Prostate gland (tissue), 2 donors: ENCODE data around the gene STIM1. TPM values are rescaled to one million over a fixed set of nuclear protein-coding genes. Genes with fewer than 3 reads are reported as not detected.

Source experiments
- DNase-seq: peaks from one replicate; pipeline ENCODE4 v3.0.0-alpha.2; 2019; ENCODE audit warnings: low spot score
- H3K27ac ChIP-seq, 2 donors: fragments of 200-600 bp; sonication (generic); 2 replicates each; pipeline ENCODE4 v1.5.1; 2017 to 2019
- H3K27me3 ChIP-seq: fragments of 200-600 bp; sonication (generic); replicated peaks from 2 replicates; pipeline ENCODE4 v1.5.1; 2019; ENCODE audit not compliant: insufficient read depth
- H3K36me3 ChIP-seq, 2 donors: fragments of 200-600 bp; sonication (generic); 1 replicate in 1 of 2; 2 replicates in 1 of 2; pipeline versions ENCODE4 v1.5.1 to v1.8.1; 2017 to 2019
- H3K4me1 ChIP-seq: fragments of 200-600 bp; sonication (generic); replicated peaks from 2 replicates; pipeline ENCODE4 v1.5.1; 2019
- H3K4me3 ChIP-seq, 2 donors: fragments of 200-600 bp; sonication (generic); 2 replicates each; pipeline ENCODE4 v1.5.1; 2017 to 2019
- H3K9me3 ChIP-seq: fragments of 200-600 bp; sonication (generic); 2 replicates; pipeline ENCODE4 v1.5.1; 2017
- CTCF ChIP-seq, 4 experiments: fragments of 200-600 bp in 2 of 4; fragments of 450-650 bp in 2 of 4; sonication (generic) in 2 of 4; IDR thresholded peaks; 1 replicate in 3 of 4; 2 replicates in 1 of 4; pipeline ENCODE4 v1.5.1; 2016 to 2019; ENCODE audit warnings: antibody characterized with exemption in 4 of 4, mild to moderate bottlenecking in 2 of 4, moderate library complexity in 2 of 4
- POLR2A ChIP-seq: fragments of 450-650 bp; IDR thresholded peaks from one replicate; pipeline ENCODE4 v1.6.1; 2016; ENCODE audit warnings: antibody characterized with exemption, mild to moderate bottlenecking
- POLR2AphosphoS5 ChIP-seq: sonication (generic); formaldehyde crosslinking; IDR thresholded peaks from one replicate; pipeline ENCODE4 v1.6.1; 2017; ENCODE audit warnings: antibody characterized with exemption
- WGBS: methylation state at CpG from one replicate; pipeline ENCODE4 v1.1.5; 2018; 5-methylcytosine and 5-hydroxymethylcytosine counted together
- intact Hi-C: fragments of 100-400 bp; cut with DNase I; formaldehyde crosslinking; loops from one replicate; pipeline ENCODE4 v1.14.2; 2022
- total RNA-seq, 2 donors: library from RNA; depleted of rRNA; stranded (reverse); fragments of >200 nt; gene quantifications; one replicate each; pipeline ENCODE4 v1.1.0, GENCODE V29; 2016

The STIM1 gene
- total RNA-seq, 2 donors from 2014 or later = 34.1 to 65.0 TPM

GRCh38 chr11:3825473-3826154 is 29.9 kb upstream of the STIM1 start:
- Histone ChIP-seq H3K4me1 (no peaks in the 10 kb centered on the region), H3K27me3 (no peaks in the 10 kb centered on the region), H3K27ac (no peak overlapping the region), H3K4me3 (no peak overlapping the region), H3K36me3 (peaks cover 0 to 6% of the 10 kb centered on the region in 2 donors), H3K9me3 (no peaks in the 10 kb centered on the region)
- intact Hi-C loops = no loop called here
- TF ChIP-seq POLR2AphosphoS5 = no peak
- TF ChIP-seq POLR2A = no peak
- no peak for TF ChIP-seq CTCF (IDR thresholded peaks at IDR 0.05)
- no peak for DNase-seq
- WGBS = 69% methylated on average over 8 of the region's 8 CpGs

DNA sequence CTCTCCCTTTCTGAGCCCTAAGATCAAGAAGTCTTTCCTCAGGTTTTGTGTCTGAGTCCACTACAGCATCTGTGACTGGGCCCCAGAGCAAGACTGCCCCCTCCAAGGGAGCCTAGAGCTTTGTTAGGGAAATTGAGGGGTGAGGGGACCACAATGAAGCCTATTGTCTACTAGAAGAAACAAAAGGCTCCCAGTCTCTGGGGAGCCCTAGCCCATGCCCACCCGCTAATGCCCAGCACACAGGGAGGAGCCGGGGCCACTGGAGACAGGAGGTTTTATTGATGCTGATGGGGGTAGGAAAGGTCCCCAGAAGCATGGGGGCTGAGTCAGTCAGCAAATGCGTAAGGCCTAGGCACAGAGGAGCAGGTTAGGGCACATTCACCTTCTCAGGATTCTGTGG is 28.7 kb upstream of the STIM1 start:
- Histone ChIP-seq H3K9me3 (no peaks in the 10 kb centered on the region), H3K4me1 (no peaks in the 10 kb centered on the region), H3K36me3 (peaks cover 0 to 6% of the 10 kb centered on the region in 2 donors), H3K27me3 (no peaks in the 10 kb centered on the region), H3K4me3 (no peak overlapping the region), H3K27ac (no peak overlapping the region)
- TF ChIP-seq POLR2AphosphoS5 = no peak
- TF ChIP-seq POLR2A = no peak
- TF ChIP-seq CTCF (IDR thresholded peaks at IDR 0.05) = no peak
- no peak for DNase-seq
- WGBS = 88% methylated on average over 3 of the region's 3 CpGs
- intact Hi-C loops = no loop called here

GRCh38 chr11:3827434-3828186 is 27.9 kb upstream of the STIM1 start:
- peaks cover 0 to 6% of the 10 kb centered on the region in 2 donors for H3K36me3 ChIP-seq
- 92% methylated on average over 35 of the region's 35 CpGs for WGBS
- H3K27me3 ChIP-seq = no peaks in the 10 kb centered on the region
- intact Hi-C loops = no loop called here
- H3K4me1 ChIP-seq = no peaks in the 10 kb centered on the region
- H3K27ac ChIP-seq = no peak overlapping the region
- no peaks in the 10 kb centered on the region for H3K9me3 ChIP-seq
- DNase-seq = no peak
- H3K4me3 ChIP-seq = no peak overlapping the region
- no peak for TF ChIP-seq POLR2AphosphoS5
- TF ChIP-seq POLR2A = no peak
- no peak for TF ChIP-seq CTCF (IDR thresholded peaks at IDR 0.05)

DNA sequence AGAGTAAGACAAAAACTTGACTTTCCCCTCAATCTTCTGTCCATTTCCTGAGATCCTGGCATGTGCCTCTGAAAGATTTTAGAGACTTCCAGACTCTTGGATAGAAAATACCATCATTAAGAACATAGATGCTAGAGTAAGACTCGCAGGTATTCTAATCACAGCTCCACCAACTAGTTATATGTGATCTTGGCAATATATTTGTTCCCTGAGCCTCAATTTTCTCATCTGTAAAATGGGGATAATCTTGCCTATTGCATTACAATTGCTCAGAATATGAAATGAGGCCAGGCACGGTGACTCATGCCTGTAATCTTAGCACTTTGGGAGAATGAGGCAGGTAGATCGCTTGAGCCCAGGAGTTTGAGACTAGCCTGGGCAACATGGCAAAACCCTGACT is 25.4 kb upstream of the STIM1 start:
- no peaks in the 10 kb centered on the region for H3K4me1 ChIP-seq
- TF ChIP-seq CTCF (IDR thresholded peaks at IDR 0.05) (no peak), POLR2AphosphoS5 (no peak), POLR2A (no peak)

More for the DNA sequence above, 25.4 kb upstream of the STIM1 start:
- 96% methylated on average over 3 of the region's 3 CpGs for WGBS
- H3K36me3 ChIP-seq = peaks cover 0 to 6% of the 10 kb centered on the region in 2 donors
- H3K4me3 ChIP-seq = no peak overlapping the region
- no peak for DNase-seq
- no peaks in the 10 kb centered on the region for H3K9me3 ChIP-seq
- no peak overlapping the region for H3K27ac ChIP-seq
- intact Hi-C loops = no loop called here
- no peaks in the 10 kb centered on the region for H3K27me3 ChIP-seq
